Limb (tissue), 2 donors: ENCODE data around the gene BTD.
"Not testable (repeated sequence)": the region's sequence is repeated elsewhere in the genome, so short reads cannot be mapped to it uniquely, and the experiment has no call there.

Experiments used
- DNase-seq, 2 donors: peaks; one replicate each; pipeline ENCODE4 v3.0.0-alpha.2; 2016; ENCODE audit errors: extremely low spot score in 2 of 2

The BTD gene

DNA sequence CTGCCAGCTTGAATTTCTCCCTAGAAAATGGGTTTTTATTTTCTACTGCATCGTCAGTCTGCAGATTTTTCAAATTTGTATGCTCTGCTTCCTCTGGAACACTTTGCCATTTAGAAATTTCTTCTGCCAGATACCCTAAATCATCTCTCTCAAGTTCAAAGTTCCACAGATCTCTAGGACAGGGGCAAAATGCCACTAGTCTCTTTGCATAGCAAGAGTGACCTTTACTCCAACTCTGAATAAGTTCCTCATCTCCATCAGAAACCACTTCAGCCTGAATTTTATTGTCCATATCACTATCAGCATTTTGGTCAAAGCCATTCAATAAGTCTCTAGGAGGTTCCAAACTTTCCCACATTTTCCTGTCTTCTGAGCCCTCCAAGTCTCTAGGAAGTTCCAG lies 3.0 kb downstream of the BTD start:
- DNase-seq, result not testable (repeated sequence)

DNA sequence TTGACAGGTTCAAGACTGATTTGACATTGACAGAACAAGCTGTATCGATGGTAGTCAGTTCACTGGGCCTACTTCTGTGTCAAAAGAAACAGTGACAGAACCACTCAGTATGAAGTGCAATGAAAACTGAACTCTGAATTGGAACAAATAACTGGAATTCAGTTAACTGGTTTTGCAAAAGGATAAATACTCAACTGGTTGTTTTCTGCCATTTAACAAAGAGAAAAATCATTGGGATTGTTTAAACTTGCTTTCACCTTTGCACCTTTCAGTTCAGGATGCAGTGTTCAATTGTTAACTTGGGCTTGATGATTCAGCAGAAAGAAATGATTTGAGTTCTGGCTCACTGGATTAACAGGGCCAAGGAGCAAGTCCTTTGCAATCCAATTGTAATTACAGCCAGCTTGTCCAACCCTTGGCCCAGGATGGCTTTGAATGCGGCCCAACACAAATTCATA lies 4.9 kb downstream of the BTD start:
- DNase-seq, result no peak

DNA sequence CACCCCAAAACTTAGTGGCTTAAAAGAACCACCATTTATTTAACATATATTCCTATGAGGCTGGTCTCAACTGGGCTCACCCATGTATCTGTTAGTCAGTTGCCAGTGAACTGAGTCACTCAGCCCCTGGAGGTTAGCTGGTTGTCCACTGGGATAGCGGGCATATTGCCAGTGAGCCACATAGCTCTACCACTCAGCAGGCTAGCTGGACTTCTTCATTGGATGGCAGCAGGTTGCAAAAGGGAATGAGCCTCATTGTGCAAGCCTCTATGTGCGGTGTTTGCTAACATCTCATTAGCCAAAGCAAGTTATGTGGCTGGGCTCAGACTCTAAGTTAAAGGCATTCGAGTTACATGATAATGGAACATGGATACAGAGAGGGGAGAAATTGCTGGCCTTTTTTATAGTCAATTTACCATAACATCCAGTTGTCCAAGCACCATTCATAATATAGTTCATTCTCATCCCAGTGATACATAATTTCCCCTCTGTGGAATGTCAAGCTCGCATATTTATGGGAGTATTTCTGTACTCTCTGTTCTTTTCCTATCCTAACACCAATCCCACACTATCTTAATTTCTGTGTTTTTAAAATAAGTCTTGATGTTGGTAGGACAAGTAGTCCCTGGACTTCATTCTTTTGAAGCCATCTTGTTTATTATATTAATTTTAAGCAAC lies 8.7 kb downstream of the BTD start:
- no peak for DNase-seq

DNA sequence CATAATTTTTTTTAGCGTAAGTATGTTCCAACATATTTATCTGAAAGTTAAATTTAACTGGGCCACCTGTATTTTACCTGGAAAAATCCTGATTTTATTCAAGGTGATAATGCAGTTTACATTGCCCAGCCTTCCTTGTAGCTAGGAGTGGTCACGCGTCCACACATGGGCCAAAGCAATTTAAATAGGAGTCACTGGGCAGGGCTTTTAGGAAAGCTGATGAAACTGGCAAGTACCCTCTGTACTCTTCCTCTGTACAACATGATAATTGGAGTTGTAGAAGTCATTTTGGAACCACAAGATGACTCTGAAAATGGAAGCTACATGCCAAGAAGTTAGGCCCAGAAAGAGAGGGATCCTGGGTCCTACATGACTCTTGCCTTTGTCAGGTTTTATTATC lies 9.5 kb downstream of the BTD start:
- no peak for DNase-seq

DNA sequence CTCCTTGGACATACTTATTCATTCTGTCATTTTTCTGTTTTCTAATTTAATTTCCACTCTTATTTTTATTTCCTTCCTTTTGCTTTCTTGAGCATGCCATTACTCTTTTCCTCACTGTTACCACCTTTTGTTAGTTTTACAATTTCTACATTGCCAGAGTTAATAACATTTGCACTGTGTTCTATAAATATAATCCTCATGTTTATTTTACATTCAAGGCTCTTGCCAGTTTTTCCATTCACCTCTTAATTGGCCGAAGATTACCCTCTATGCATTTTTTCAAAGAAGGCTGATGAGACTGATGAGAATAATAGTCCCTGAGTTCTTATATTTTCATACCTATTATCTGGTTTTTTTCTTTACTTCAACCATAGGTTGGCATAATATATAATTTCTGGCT lies 10.5 kb downstream of the BTD start:
- DNase-seq, result no peak

DNA sequence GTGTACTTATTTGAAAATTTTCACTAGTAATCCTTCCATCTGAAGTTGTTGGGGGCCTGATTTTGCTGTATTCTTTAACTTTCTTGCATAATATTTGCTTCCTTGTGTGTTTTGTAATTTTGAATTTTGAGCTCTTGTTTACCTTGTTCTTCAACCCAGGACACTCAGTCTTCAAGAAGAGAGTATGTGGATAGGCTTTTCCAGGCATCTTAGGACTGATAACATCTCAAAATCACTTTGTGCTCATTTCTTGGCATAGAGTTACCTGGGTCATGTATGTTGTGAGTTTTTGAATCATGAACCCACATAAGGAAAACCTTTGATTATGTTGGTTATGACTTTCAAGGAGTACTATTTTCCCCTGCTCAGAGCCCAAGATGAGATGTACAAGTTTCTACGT lies 13.4 kb downstream of the BTD start:
- no peak for DNase-seq

DNA sequence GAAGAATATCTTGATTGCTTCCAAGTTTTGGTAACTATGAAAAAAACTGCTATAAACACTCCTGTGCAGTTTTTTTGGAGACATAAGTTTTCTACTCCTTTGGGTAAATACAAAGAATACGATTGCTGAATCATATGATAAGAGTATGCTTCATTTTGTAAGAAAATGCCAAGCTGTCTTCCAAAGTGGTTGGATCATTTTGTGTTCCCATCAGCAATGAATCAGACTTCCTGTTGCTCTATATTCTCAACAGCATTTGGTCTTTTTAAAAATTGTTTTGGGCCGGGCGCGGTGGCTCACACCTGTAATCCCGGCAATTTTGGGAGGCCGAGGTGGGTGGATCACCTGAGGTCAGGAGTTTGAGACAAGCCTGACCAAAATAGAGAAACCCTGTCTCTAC lies 14.5 kb downstream of the BTD start:
- DNase-seq, result no peak

DNA sequence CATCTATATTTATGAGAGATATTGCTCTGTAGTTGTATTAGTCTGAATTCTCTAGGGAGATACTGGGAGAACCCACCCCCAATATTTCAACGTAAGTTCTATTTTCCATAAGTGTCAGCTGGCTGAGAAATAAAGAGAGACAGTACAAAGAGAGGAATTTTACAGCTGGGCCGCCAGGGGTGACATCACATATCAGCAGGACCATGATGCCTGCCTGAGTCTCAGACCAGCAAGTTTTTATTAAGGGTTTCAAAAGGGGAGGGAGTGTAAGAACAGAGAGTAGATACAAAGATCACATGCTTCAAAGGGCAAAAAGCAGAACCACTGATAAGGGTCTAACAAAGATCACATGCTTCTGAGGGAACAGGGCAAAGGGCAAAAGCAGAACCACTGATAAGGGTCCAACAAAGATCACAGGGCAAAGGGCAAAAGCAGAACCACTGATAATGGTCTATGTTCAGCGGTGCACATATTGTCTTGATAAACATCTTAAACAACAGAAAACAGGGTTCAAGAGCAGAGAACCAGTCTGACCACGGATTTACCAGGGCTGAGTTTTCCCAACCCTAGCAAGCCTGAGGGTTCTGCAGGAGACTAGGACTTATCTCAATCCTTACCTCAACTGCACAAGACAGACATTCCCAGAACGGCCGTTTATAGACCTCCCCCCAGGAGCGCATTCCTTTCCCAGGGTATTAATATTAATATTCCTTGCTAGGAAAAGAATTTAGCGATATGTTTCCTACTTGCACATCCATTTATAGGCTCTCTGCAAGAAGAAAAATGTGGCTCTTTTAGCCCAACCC lies 18.3 kb downstream of the BTD start:
- DNase-seq, result not testable (repeated sequence)

DNA sequence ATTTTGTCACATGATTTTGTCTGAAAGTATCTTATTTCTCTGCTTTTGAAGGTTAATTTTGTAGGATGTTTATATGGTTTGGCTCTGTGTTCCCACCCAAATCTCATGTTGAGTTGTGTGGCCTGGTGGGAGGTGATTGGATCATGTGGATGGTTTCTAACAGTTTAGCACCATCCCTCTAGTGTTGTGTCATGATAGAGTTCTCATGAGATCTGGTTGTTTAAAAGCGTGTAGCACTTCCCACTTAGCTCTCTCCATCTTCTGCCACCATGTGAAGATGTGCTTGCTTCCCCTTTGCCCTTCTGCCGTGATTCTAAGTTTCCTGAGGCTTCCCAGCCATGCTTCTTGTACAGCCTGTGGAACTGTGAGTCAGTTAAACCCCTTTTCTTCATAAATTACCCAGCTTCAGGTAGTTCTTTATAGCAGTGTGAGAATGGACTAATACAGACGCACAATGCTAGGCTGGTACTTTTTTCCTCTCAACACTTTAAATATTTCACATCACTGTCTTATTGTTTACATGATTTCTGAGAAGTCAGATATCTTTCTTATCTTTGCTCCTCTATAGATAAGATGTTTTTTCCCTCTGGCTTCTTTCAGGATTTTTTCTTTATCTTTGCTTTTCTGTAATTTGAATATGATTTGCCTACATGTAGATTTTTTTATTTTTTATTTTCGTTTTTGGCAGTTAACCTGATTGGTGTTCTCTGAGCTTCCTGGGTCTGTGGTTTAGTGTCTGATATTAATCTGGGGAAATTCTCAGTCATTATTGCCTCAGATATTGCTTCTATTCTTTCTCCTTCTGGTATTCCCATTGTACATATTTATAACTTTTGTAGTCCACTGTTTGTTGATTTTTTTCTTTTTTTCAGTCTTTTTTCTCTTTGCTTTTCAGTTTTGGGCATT lies 22.2 kb downstream of the BTD start:
- no peak for DNase-seq

DNA sequence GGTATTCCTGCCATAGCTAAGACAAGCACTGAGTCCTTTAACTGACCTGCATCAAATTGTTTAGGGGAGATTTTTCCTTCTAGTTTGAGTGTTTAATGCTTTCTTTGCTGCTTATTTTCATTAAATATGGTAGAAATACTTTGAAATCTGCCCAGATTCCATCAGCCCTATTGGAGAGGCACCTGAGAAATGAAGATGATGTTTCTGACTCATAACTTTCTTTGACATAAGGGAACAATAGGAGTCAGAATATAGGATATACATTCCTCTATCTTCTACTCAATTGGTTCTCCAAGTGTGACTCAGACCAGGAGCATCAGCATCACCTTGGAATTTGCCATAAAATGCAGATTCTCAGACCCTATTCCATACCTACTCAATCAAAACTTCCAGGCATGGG lies 27.4 kb downstream of the BTD start:
- no peak for DNase-seq

DNA sequence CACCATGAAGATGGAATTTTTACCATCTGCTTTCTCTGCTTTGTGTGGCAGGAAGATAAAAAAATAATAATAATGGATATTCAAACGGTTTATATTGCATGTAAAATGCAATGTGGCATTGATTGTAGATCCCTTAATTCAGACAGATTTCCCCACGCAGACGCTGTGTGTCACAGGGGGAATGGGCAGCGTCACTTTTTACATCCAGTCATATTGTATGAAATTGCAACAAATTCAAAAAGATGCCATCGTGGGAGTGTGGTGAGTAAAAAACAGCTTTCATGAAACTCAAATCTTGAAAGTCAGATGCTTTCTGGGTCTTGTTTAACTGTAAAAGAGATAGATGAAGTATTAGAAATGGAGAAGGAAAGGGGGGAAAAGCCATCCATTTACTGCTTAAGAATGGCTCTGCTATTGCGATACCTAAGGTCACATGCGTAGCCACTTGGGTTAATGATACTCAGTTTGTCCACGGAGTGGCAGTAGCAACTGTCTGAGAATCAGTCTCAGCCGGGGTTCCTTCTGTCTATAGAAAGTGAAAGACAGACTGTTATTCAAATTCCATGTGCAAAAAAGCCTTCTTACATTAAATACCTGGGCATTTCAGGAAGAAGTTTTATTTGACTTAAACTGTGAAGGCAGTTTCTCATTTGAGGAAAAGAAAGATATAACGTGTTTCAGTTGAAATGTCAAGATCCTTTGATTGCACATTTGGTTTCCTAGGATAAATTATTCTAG lies 28.5 kb downstream of the BTD start:
- peak in 1 of 2 donors; percentile 85 for DNase-seq

DNA sequence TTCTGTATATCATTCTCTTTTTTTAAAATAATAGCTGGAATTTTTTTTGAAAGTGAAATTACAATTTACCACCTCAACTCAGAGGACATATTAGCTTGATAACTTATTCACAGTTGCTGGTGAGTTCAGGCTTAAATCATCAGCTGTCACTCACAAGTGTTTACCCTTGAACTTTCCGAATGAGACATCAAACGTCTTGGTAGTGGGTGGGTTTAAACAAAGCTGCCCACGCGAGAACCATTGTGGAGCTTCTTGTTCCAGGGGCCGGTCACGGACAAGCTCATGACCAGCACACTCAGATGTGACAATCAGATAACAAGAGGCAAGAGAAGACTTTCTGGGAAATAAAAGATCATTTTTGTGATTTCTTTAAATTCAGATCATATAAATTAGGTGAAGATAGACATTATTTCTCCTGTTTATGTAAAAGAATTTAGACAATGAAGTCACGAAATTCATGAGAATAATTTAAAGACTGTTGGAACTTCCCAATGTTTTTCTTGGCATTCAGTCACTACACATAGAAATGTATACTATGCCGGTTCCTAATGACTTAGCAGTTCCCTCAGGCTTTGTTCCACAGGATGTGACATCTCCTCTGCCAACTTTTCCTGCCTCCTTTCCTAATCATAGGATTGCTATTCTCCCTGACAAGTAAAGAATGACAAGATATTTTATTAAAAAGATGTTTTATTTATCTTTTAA lies 29.3 kb downstream of the BTD start:
- peak in 1 of 2 donors; percentile 77 for DNase-seq

DNA sequence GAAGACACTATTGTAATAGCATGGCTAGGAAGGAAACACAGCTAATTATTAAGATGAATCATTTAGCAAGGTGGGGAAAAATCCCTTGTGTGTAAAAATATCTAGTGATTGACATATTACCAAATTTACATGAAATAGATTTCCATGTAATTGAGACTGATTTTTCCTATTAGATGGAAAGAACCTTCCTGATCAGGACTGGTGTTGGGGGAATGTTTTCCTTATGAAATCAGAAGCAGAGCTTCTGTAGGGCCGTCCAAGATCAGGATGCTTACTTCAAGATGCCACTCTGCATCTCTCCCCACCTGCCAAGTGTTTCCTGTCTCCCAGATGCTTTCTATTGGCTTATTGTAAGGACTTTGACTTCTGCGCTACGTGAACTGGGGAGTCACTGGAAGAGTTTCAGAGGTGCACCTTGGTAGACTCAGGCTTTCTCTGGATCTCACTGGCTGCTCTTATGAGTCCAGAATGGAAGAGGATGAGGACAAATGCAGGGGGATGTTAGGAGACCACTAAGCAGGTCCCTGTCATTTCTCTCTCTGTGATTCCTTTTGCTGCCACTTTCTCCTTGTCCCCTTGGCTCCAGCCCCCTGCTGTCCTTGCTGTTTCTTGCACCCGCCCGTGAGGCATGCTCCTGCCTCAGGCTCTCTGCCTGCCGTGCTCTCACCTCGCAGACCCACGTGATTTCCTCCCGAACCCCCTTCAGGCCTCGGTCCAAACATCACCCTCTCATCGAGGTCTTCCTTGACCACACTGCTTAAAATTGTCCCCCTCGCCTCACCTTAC lies 30.1 kb downstream of the BTD start:
- DNase-seq, result no peak

DNA sequence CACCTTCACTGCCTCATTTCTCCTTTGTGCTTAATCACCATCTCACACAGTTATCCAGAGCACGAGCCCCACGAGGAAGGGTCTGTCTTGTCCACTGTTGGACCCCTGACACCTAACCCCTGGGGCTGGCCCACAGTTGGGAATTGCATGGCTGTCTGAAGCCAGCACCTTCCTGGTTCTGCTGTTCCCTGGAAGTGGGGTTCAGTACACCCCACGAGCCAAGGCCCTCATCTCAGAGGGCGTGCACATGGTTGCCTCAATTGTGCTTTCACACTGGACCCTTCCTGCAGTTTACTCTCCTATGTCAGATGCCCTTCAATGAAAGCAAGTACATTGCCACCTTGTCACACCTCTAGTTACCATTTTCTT lies 30.7 kb downstream of the BTD start:
- no peak for DNase-seq

DNA sequence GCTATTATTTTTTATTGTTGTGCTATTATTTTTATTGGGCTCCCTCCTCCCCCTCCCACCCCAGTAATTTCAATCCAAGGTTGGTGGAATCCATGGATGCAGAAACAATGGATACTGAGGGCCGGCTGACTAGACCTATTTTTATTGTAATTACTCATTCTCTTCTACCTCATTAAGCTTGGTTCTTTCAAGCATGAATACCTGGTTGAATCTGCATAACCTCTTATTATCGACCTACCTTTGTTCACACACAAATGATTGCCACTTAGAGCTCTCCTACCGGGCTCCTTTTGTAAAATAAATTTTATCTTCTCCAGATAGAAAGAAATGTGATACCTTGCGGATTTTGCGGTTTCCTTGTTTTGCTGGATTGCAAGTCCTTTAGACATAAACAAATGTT lies 31.6 kb downstream of the BTD start:
- DNase-seq, result no peak

DNA sequence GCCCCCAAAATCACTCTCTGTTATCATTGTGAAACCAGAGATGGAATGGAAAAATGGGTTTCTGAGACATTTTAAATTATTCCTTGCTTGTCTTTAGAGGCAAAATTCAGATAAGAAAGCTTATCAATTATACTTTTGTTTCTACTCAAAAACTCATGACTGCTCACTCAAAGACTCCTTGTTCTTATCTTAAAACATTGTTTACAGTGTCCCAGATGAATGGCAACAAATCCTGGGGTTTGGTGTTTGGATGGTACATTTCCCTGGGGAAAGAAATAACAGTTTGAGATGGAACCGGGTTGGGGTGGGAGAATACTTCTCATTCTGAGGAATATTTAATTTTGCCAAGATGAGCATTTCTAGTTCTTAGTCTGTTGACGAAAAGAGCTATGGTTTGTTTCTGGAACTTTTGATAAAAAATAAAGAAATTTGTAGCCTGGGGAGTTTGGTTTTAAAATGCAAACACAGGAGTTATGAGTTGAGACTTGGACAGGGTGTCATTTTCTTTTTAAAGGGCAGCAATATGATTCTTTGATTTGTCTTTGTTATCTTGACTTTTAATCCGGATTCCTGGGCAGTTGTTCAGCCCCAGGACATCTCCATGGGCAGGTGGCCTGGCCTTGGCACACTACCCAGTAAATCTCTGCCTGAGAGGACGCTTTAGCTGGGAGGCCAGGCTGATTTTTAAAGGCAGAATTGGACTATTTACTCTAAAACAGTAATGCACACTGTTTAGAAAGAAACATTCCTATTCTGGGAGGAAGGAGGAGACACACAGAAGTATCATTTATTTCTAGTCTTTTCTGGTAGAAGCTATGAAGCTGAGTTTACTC lies 32.4 kb downstream of the BTD start:
- DNase-seq, result peak in 1 of 2 donors; percentile 32

DNA sequence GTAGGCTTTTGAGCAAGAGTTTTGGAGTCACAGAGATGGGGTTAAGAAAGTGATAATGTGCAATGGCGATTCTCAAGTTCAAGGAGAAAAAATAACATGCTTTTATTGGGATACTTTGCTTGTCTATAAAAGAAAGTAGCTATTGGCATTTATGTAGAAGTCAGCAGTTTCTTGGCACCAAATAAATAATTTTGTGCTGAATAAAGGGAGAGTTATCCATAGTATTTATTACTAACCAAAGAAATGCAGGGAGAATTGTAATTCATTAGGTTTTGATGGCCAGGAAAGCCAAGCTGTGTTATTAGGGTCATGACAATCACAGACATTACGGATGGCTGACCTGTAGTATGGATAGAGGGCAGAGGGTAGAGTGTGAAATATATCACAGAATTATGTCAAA lies 33.1 kb downstream of the BTD start:
- no peak for DNase-seq

DNA sequence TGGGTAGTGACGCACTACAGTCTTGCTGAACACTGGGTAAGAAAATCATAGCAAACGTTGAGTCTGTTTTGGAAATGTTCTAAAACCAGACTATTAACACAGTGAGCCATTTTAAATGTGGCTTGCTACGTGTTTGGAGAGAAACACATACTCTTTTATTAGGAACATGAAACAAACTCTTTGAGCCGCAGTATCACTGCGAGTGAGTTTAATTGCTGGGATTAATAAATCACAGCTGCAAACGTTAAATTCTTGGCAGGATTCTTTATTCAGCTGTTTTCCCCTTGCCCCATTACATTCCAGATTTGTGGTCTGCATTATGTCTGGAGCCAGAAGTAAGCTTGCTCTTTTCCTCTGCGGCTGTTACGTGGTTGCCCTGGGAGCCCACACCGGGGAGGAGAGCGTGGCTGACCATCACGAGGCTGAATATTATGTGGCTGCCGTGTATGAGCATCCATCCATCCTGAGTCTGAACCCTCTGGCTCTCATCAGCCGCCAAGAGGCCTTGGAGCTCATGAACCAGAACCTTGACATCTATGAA lies 33.6 kb downstream of the BTD start:
- peak; percentile 72 to 90 for DNase-seq
